ENCODE data around the gene C9orf50. TPM values are rescaled to one million over a fixed set of nuclear protein-coding genes. Genes with fewer than 3 reads are reported as not detected.
A peak's percentile ranks its signal among the peaks of the same experiment; 100 is the strongest.
"Not testable (repeated sequence)": the region's sequence is repeated elsewhere in the genome, so short reads cannot be mapped to it uniquely, and the experiment has no call there.

C9orf50 gene
- total RNA-seq, 1 donor from 2014 or later = not detected

DNA sequence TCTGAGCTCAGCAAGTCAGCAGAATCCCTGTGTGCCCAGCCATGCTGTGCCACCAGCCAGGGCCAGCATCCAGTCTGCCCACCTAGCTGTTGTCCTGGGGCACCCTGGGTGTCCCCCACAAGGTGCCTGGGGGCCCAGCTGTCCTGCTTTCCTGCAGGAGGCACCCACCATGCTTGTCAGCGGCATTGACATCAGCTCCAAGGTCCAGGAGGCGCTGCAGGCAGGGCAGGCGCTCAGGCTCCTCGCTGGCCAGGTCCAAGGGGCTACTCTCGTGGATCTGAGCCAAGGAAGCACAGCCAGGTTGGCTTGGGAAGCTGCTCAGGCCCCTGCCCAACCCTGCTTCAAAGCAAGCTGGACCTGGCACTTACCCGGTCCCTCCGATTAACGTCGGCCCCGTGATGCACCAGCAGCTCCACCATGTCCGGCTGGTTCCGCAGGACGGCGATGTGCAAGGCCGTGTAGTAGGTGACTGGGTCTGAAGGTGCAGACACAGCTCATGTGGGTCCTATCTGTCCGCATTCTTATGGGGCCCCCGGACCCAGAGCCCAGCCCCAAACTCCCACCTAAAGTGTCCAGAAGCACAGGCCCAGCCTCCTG is 18.2 kb upstream of the C9orf50 start:
- TF ChIP-seq CTCF (IDR thresholded peaks at IDR 0.05) = no peak
- H3K27me3 ChIP-seq = no peaks in the 10 kb centered on the region
- intact Hi-C loops (cut with DNase I) = no loop called here
- H3K4me1 ChIP-seq = peaks cover 13 to 23% of the 10 kb centered on the region in 2 donors
- no peaks in the 10 kb centered on the region for H3K9me3 ChIP-seq
- H3K27ac ChIP-seq = no peak overlapping the region
- peak in 1 of 2 donors; percentile 60 for DNase-seq (ENCODE audit: low spot score in 2 of 2)
- no peak overlapping the region for H3K4me3 ChIP-seq
- H3K36me3 ChIP-seq = peaks cover 50% of the 10 kb centered on the region in 2 donors

DNA sequence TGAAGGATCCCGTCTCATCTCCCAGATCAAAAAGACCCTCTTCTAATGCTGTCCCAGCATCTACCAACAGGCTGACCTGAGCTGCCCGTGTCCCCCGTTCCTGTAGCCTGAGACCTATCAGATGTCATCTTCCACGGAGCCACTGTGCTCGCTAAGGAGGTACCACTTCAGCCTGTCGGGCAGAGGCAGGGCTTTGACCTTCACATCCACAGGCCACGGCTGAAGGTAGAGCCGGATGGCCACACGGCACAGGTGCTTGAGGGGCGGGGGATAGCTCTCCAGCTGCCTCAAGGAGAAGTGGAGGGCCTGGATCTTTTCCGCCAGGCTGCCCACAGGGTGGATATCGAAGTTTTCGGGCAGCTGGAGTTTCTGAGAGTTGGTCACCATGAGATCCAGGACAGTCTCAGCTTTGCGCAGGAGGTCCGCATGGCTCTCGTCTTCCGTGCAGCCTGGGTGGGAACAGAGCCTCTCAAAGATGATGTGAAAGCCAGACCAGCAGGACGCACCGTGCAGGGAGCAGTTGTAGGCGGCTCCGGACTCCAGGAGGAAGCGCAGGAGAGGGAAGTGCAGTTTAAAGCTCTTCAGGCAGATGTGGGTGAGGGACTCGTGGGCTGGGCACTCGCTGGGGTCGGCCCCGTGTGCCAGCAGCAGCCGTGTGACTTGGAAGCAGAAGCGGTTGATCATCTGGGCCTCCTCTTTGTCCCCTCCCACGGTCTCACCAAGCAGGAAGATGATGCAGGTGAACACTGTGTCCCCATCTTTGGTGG is 17.0 kb upstream of the C9orf50 start:
- no peaks in the 10 kb centered on the region for H3K9me3 ChIP-seq
- H3K27me3 ChIP-seq = no peaks in the 10 kb centered on the region
- H3K27ac ChIP-seq = no peak overlapping the region
- peak in 1 of 2 donors; percentile 61 for DNase-seq (ENCODE audit: low spot score in 2 of 2)
- intact Hi-C loops (cut with DNase I) = no loop called here
- H3K4me3 ChIP-seq = no peak overlapping the region
- TF ChIP-seq CTCF (IDR thresholded peaks at IDR 0.05) = no peak
- peaks cover 59 to 63% of the 10 kb centered on the region in 2 donors for H3K36me3 ChIP-seq
- H3K4me1 ChIP-seq = peaks cover 13 to 23% of the 10 kb centered on the region in 2 donors

DNA sequence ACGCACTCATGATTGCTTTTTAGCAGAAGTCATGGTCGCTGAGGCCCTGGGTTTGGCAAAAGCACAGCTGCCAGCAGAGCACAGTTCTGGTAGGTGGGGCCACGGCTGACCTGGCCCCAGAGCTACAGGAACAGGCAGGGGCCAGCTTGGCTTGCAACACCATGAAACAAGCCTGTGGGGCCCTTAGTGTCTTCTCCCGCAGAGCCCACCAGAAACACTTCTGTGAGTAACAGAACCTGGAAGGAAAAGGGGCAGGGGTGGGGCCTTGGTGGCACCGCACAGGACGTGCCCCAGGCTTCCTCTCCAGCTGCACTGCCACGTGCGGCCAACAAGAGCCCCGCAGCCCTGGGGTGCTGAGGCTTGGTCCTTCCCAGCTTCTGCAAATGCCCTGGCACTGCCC is 16.2 kb upstream of the C9orf50 start:
- DNase-seq (ENCODE audit: low spot score in 2 of 2) = no peak
- H3K9me3 ChIP-seq = no peaks in the 10 kb centered on the region
- H3K4me3 ChIP-seq = no peak overlapping the region
- no peaks in the 10 kb centered on the region for H3K27me3 ChIP-seq
- no peak overlapping the region for H3K27ac ChIP-seq
- peaks cover 13 to 20% of the 10 kb centered on the region in 2 donors for H3K4me1 ChIP-seq
- H3K36me3 ChIP-seq = peaks cover 61 to 68% of the 10 kb centered on the region in 2 donors
- TF ChIP-seq CTCF (IDR thresholded peaks at IDR 0.05) = no peak
- intact Hi-C loops (cut with DNase I) = no loop called here

DNA sequence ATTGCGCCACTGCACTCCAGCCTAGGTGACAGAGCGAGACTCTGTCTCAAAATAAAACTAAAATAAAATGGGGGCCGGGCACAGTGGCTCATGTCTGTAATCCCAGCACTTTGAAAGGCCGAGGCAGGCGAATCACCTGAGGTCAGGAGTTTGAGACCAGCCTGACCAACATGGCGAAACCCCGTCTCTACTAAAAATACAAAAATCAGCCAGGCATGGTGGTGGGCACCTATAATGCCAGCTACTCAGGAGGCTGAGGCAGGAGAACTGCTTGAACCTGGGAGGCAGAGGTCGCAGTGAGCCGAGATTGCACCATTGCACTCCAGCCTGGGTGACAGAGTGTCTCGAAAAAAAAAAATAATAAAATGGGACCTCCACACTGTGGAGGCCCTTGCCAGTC is 15.4 kb upstream of the C9orf50 start:
- H3K36me3 ChIP-seq = peaks cover 61 to 68% of the 10 kb centered on the region in 2 donors
- H3K27ac ChIP-seq; DNase-seq (ENCODE audit: low spot score in 2 of 2); H3K27me3 ChIP-seq; H3K4me3 ChIP-seq; intact Hi-C loops (cut with DNase I); H3K9me3 ChIP-seq: not testable (repeated sequence)
- H3K4me1 ChIP-seq = peaks cover 13 to 18% of the 10 kb centered on the region in 2 donors

DNA sequence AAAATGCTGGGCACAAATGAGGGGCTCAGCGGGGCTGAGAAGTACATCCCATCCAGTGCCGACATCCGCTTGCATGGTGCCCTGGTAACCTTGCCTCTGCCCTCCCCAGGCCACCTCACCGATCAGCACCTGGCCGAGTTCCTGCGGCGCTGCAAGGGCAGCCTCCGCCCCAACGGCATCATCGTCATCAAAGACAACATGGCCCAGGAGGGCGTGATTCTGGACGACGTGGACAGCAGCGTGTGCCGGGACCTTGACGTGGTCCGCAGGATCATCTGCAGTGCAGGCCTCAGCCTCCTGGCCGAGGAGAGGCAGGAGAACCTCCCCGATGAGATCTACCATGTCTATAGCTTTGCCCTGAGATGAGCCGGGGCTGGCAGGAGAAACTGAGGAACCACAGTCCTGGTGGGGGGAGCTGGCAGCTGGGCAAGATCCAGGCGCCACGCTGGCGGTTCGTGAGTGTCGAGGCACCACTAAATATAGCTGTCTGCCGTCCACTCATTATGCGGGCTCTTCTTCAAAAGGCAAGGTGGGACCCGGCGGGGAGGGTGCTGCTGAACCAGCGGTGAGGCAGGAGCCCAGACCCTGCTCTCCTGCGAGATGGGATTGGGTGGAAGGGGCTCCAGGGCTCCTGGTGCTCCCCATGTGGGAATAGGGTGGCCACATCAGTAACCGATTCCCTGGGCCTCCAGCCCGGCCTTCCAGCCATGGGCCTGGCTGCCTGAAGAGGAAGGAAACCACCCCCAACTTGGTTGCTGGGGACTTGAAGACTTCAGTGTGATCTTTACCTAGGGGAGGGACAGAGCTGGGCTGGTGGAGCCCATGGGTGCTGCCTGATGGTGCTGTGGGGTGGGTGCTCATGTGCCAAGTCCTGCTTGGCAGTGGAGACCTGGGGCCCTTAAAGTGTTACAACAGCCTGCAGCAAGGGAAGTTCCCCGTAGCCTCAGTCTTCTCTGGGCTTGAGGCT is 14.5 kb upstream of the C9orf50 start:
- Histone ChIP-seq H3K27me3 (no peaks in the 10 kb centered on the region), H3K4me1 (peaks cover 3 to 9% of the 10 kb centered on the region in 2 donors), H3K36me3 (peaks cover 61 to 72% of the 10 kb centered on the region in 2 donors), H3K27ac (no peak overlapping the region), H3K4me3 (no peak overlapping the region), H3K9me3 (no peaks in the 10 kb centered on the region)
- no peak for DNase-seq (ENCODE audit: low spot score in 2 of 2)
- intact Hi-C loops (cut with DNase I) = no loop called here
- TF ChIP-seq CTCF (IDR thresholded peaks at IDR 0.05) = no peak
